Measurements from ENCODE around the gene MATN1. TPM values are rescaled to one million over a fixed set of nuclear protein-coding genes. Genes with fewer than 3 reads are reported as not detected.
"Not testable (repeated sequence)": the region's sequence is repeated elsewhere in the genome, so short reads cannot be mapped to it uniquely, and the experiment has no call there.

The MATN1 gene
- total RNA-seq, 8 experiments from 2014 or later, result 0.22 to 2.9 (median 1.0) TPM

GRCh38 chr1:30693366-30693765 is 30.0 kb downstream of the MATN1 start:
- peaks cover 9 to 17% of the 10 kb centered on the region in 2 donors for H3K4me1 ChIP-seq (replicated peaks in 1 of 2)
- H3K27ac ChIP-seq, result no peak overlapping the region
- in situ Hi-C loops (cut with MboI; ENCODE audit: low pct_unique_long_range_greater_than_20kb in 2 of 9, low sequenced_read_pairs in 9 of 9, unreplicated experiment in 9 of 9), result loop anchor here in 2 of 9 experiments (25.0 kb wide), 3 partner anchors 581 to 1456 kb away; partner anchors contain the start of genes MECR (in 1 of the 2) and PTPRU (in 1 of the 2)
- no peak for ATAC-seq (replicated peaks in 6 of 8)
- no peak overlapping the region for H3K4me3 ChIP-seq
- 14 to 83% (median 64%) methylated on average over 2 to 3 of the region's 3 CpGs; no CpG with 5 or more reads in 6 of the 10 experiments for WGBS, 10 experiments

GRCh38 chr1:30692948-30693301 is 30.5 kb downstream of the MATN1 start:
- in situ Hi-C loops (cut with MboI; ENCODE audit: low pct_unique_long_range_greater_than_20kb in 2 of 9, low sequenced_read_pairs in 9 of 9, unreplicated experiment in 9 of 9), result loop anchor here in 2 of 9 experiments (25.0 kb wide), 3 partner anchors 581 to 1456 kb away; partner anchors contain the start of genes MECR (in 1 of the 2) and PTPRU (in 1 of the 2)
- Histone ChIP-seq H3K4me3 (no peak overlapping the region), H3K4me1 (replicated peaks in 1 of 2) (peaks cover 9 to 16% of the 10 kb centered on the region in 2 donors), H3K27ac (no peak overlapping the region)
- 21 to 84% (median 67%) methylated on average over 1 to 5 of the region's 7 CpGs; no CpG with 5 or more reads in 2 of the 10 experiments for WGBS, 10 experiments
- ATAC-seq (replicated peaks in 6 of 8), result no peak

GRCh38 chr1:30692201-30692947 is 31.0 kb downstream of the MATN1 start:
- no peak overlapping the region for H3K4me3 ChIP-seq
- H3K4me1 ChIP-seq (replicated peaks in 1 of 2), result peaks cover 9 to 16% of the 10 kb centered on the region in 2 donors
- WGBS, 10 experiments, result 50 to 100% (median 74%) methylated on average over 1 to 2 of the region's 7 CpGs; no CpG with 5 or more reads in 4 of the 10 experiments
- no peak for ATAC-seq (replicated peaks in 6 of 8)
- in situ Hi-C loops (cut with MboI; ENCODE audit: low pct_unique_long_range_greater_than_20kb in 2 of 9, low sequenced_read_pairs in 9 of 9, unreplicated experiment in 9 of 9), result loop anchor here in 2 of 9 experiments (25.0 kb wide), 3 partner anchors 580 to 1455 kb away; partner anchors contain the start of genes MECR (in 1 of the 2) and PTPRU (in 1 of the 2)
- no peak overlapping the region for H3K27ac ChIP-seq

GRCh38 chr1:30691480-30691879 is 31.9 kb downstream of the MATN1 start:
- Histone ChIP-seq H3K4me3 (no peak overlapping the region), H3K27ac (no peak overlapping the region), H3K4me1 (replicated peaks in 1 of 2) (peaks cover 9 to 16% of the 10 kb centered on the region in 2 donors)
- 20 to 100% (median 66%) methylated on average over 1 to 5 of the region's 5 CpGs for WGBS, 10 experiments
- no peak for ATAC-seq (replicated peaks in 6 of 8)
- in situ Hi-C loops (cut with MboI; ENCODE audit: low pct_unique_long_range_greater_than_20kb in 2 of 9, low sequenced_read_pairs in 9 of 9, unreplicated experiment in 9 of 9), result loop anchor here in 2 of 9 experiments (25.0 kb wide), 3 partner anchors 579 to 1454 kb away; partner anchors contain the start of genes MECR (in 1 of the 2) and PTPRU (in 1 of the 2)

GRCh38 chr1:30689901-30690645 is 33.3 kb downstream of the MATN1 start:
- WGBS, 10 experiments, result 8 to 71% (median 54%) methylated on average over 2 to 7 of the region's 7 CpGs
- peaks cover 9 to 23% of the 10 kb centered on the region in 2 donors for H3K4me1 ChIP-seq (replicated peaks in 1 of 2)
- no peak overlapping the region for H3K27ac ChIP-seq
- ATAC-seq (replicated peaks in 6 of 8), result no peak
- no peak overlapping the region for H3K4me3 ChIP-seq
- in situ Hi-C loops (cut with MboI; ENCODE audit: low pct_unique_long_range_greater_than_20kb in 2 of 9, low sequenced_read_pairs in 9 of 9, unreplicated experiment in 9 of 9), result loop anchor here in 2 of 9 experiments (25.0 kb wide), 3 partner anchors 578 to 1453 kb away; partner anchors contain the start of genes MECR (in 1 of the 2) and PTPRU (in 1 of the 2)

GRCh38 chr1:30688920-30689794 is 34.2 kb downstream of the MATN1 start:
- ATAC-seq (replicated peaks in 6 of 8), result no peak
- peaks cover 9 to 31% of the 10 kb centered on the region in 2 donors for H3K4me1 ChIP-seq (replicated peaks in 1 of 2)
- no peak overlapping the region for H3K27ac ChIP-seq
- WGBS, 10 experiments, result 27 to 94% (median 80%) methylated on average over 2 to 6 of the region's 11 CpGs; no CpG with 5 or more reads in 3 of the 10 experiments
- no peak overlapping the region for H3K4me3 ChIP-seq
- in situ Hi-C loops (cut with MboI; ENCODE audit: low pct_unique_long_range_greater_than_20kb in 2 of 9, low sequenced_read_pairs in 9 of 9, unreplicated experiment in 9 of 9), result loop anchor here in 2 of 9 experiments (25.0 kb wide), 3 partner anchors 577 to 1452 kb away; partner anchors contain the start of genes MECR (in 1 of the 2) and PTPRU (in 1 of the 2)

- peaks cover 9 to 31% of the 10 kb centered on the region in 2 donors for H3K4me1 ChIP-seq (replicated peaks in 1 of 2)
- in situ Hi-C loops (cut with MboI; ENCODE audit: low pct_unique_long_range_greater_than_20kb in 2 of 9, low sequenced_read_pairs in 9 of 9, unreplicated experiment in 9 of 9), result loop anchor here in 2 of 9 experiments (25.0 kb wide), 3 partner anchors 576 to 1451 kb away; partner anchors contain the start of genes MECR (in 1 of the 2) and PTPRU (in 1 of the 2)
- not testable (repeated sequence) for ATAC-seq (replicated peaks in 6 of 8)
Observed at GRCh38 chr1:30688516-30688915, 34.9 kb downstream of the MATN1 start.

GRCh38 chr1:30687886-30688285 is 35.5 kb downstream of the MATN1 start:
- no peak overlapping the region for H3K4me3 ChIP-seq
- in situ Hi-C loops (cut with MboI; ENCODE audit: low pct_unique_long_range_greater_than_20kb in 2 of 9, low sequenced_read_pairs in 9 of 9, unreplicated experiment in 9 of 9), result loop anchor here in 2 of 9 experiments (25.0 kb wide), 3 partner anchors 576 to 1451 kb away; partner anchors contain the start of genes MECR (in 1 of the 2) and PTPRU (in 1 of the 2)
- no peak for ATAC-seq (replicated peaks in 6 of 8)
- 72 to 100% (median 88%) methylated on average over 2 to 6 of the region's 6 CpGs; no CpG with 5 or more reads in 4 of the 10 experiments for WGBS, 10 experiments
- no peak overlapping the region for H3K27ac ChIP-seq
- peaks cover 9 to 31% of the 10 kb centered on the region in 2 donors for H3K4me1 ChIP-seq (replicated peaks in 1 of 2)

More at GRCh38 chr1:30688516-30688915, 34.9 kb downstream of the MATN1 start:
- WGBS, 10 experiments, result 0 to 100% (median 88%) methylated on average over 1 to 7 of the region's 9 CpGs; no CpG with 5 or more reads in 3 of the 10 experiments
- H3K27ac ChIP-seq, H3K4me3 ChIP-seq: not testable (repeated sequence)

- H3K4me3 ChIP-seq, result no peak overlapping the region
Observed at GRCh38 chr1:30686236-30686935, 37.0 kb downstream of the MATN1 start.

GRCh38 chr1:30685796-30686165 is 37.6 kb downstream of the MATN1 start:
- in situ Hi-C loops (cut with MboI; ENCODE audit: low pct_unique_long_range_greater_than_20kb in 2 of 9, low sequenced_read_pairs in 9 of 9, unreplicated experiment in 9 of 9), result loop anchor here in 2 of 9 experiments (25.0 kb wide), 3 partner anchors 573 to 1448 kb away; partner anchors contain the start of genes MECR (in 1 of the 2) and PTPRU (in 1 of the 2)
- ATAC-seq (replicated peaks in 6 of 8), result no peak
- peak overlapping the region in 1 of 5 donors; percentile 23 for H3K4me3 ChIP-seq
- peak overlapping the region in 1 of 2 donors; percentile 28 for H3K27ac ChIP-seq
- WGBS, 10 experiments, result 0 to 27% (median 25%) methylated on average over 1 to 4 of the region's 11 CpGs; no CpG with 5 or more reads in 7 of the 10 experiments
- H3K4me1 ChIP-seq (replicated peaks in 1 of 2), result peaks cover 9 to 31% of the 10 kb centered on the region in 2 donors

More at GRCh38 chr1:30686236-30686935, 37.0 kb downstream of the MATN1 start:
- H3K27ac ChIP-seq, result peak overlapping the region in 1 of 2 donors; percentile 28
- no peak for ATAC-seq (replicated peaks in 6 of 8)
- peaks cover 9 to 31% of the 10 kb centered on the region in 2 donors for H3K4me1 ChIP-seq (replicated peaks in 1 of 2)
- 43 to 100% (median 55%) methylated on average over 1 to 7 of the region's 10 CpGs; no CpG with 5 or more reads in 3 of the 10 experiments for WGBS, 10 experiments
- in situ Hi-C loops (cut with MboI; ENCODE audit: low pct_unique_long_range_greater_than_20kb in 2 of 9, low sequenced_read_pairs in 9 of 9, unreplicated experiment in 9 of 9), result loop anchor here in 2 of 9 experiments (25.0 kb wide), 3 partner anchors 574 to 1449 kb away; partner anchors contain the start of genes MECR (in 1 of the 2) and PTPRU (in 1 of the 2)
